Measurements from ENCODE around the gene PSMD2. TPM values are rescaled to one million over a fixed set of nuclear protein-coding genes. Genes with fewer than 3 reads are reported as not detected.

PSMD2 gene
- total and polyA plus RNA-seq, 11 donors: 82.3 to 443 (median 232) TPM

- 59 to 71% (median 61%) methylated on average over 3 of the region's 3 CpGs for WGBS, 4 donors
- Histone ChIP-seq H3K36me3 (peaks cover 0 to 9% (median 6%) of the 10 kb centered on the region in 9 donors), H3K9me3 (no peaks in the 10 kb centered on the region), H3K4me3 (no peak overlapping the region), H3K27ac (no peak overlapping the region), H3K4me1 (peaks cover 0 to 19% (median 12%) of the 10 kb centered on the region in 12 donors), H3K27me3 (no peaks in the 10 kb centered on the region)
- TF ChIP-seq POLR2A (IDR thresholded peaks at IDR 0.05): no peak
- no peak for TF ChIP-seq CTCF (IDR thresholded peaks at IDR 0.05)
- intact Hi-C loops (cut with DNase I): loop anchor here in 5 of 10 donors (5.0 to 10.0 kb wide), 8 partner anchors 48 to 408 kb away; partner anchors contain the start of genes AP2M1 (in 2 of the 5), ABCC5 (in 1 of the 5), ABCF3 (in 1 of the 5) and ALG3 (in 1 of the 5)
- no peak for DNase-seq
- no peak for ATAC-seq
These were observed 3.3 kb upstream of the PSMD2 start for GRCh38 chr3:184295771-184296170.

GRCh38 chr3:184296616-184297015 lies 2.4 kb upstream of the PSMD2 start:
- ATAC-seq: no peak
- 77 to 84% (median 78%) methylated on average over 7 of the region's 7 CpGs for WGBS, 4 donors
- intact Hi-C loops (cut with DNase I): loop anchor here in 5 of 10 donors (5.0 to 10.0 kb wide), 8 partner anchors 49 to 409 kb away; partner anchors contain the start of genes AP2M1 (in 2 of the 5), ABCC5 (in 1 of the 5), ABCF3 (in 1 of the 5) and ALG3 (in 1 of the 5)

GRCh38 chr3:184299488-184300377 lies 692 bp downstream of the PSMD2 start:
- TF ChIP-seq CTCF (IDR thresholded peaks at IDR 0.05) (no peak), POLR2A (IDR thresholded peaks at IDR 0.05) (no peak)
- Histone ChIP-seq H3K9me3 (no peaks in the 10 kb centered on the region), H3K4me3 (peak overlapping the region; percentile 66 to 98 (median 92)), H3K27me3 (no peaks in the 10 kb centered on the region), H3K4me1 (peaks cover 0 to 19% (median 13%) of the 10 kb centered on the region in 12 donors), H3K27ac (peak overlapping the region; percentile 23 to 90 (median 82)), H3K36me3 (peaks cover 5 to 49% (median 46%) of the 10 kb centered on the region in 9 donors)
- 16 to 17% (median 16%) methylated on average over 27 to 29 of the region's 29 CpGs for WGBS, 4 donors
- ATAC-seq: no peak
- DNase-seq: no peak
- intact Hi-C loops (cut with DNase I): loop anchor here in 6 of 10 donors (1.0 to 10.0 kb wide), 12 partner anchors 15 to 412 kb away; partner anchors contain the start of genes ALG3 (in 2 of the 6), AP2M1 (in 2 of the 6), EEF1AKMT4 (in 2 of the 6) and EIF4G1 (in 2 of the 6)

More at GRCh38 chr3:184296616-184297015, 2.4 kb upstream of the PSMD2 start:
- H3K36me3 ChIP-seq: peaks cover 0 to 18% (median 15%) of the 10 kb centered on the region in 9 donors
- H3K4me3 ChIP-seq: no peak overlapping the region
- DNase-seq: no peak
- TF ChIP-seq POLR2A (IDR thresholded peaks at IDR 0.05) (no peak), CTCF (IDR thresholded peaks at IDR 0.05) (no peak)
- H3K4me1 ChIP-seq: peaks cover 0 to 19% (median 13%) of the 10 kb centered on the region in 12 donors
- H3K27me3 ChIP-seq: no peaks in the 10 kb centered on the region
- no peaks in the 10 kb centered on the region for H3K9me3 ChIP-seq
- H3K27ac ChIP-seq: no peak overlapping the region

GRCh38 chr3:184300378-184300720 lies 1.3 kb downstream of the PSMD2 start:
- no peak for ATAC-seq
- WGBS, 4 donors: 75 to 79% (median 76%) methylated on average over 3 of the region's 3 CpGs
- peaks cover 5 to 55% (median 52%) of the 10 kb centered on the region in 9 donors for H3K36me3 ChIP-seq
- intact Hi-C loops (cut with DNase I): loop anchor here in 1 of 10 donors (5.0 kb wide), 1 partner anchor 47 kb away; no protein-coding TSS in a partner anchor
- peak overlapping the region in 1 of 12 donors; percentile 86 for H3K27ac ChIP-seq
- no peak for DNase-seq
- H3K27me3 ChIP-seq: no peaks in the 10 kb centered on the region
- H3K9me3 ChIP-seq: no peaks in the 10 kb centered on the region
- peak overlapping the region in 10 of 12 donors; percentile 66 to 98 (median 94) for H3K4me3 ChIP-seq
- no peak for TF ChIP-seq CTCF (IDR thresholded peaks at IDR 0.05)
- H3K4me1 ChIP-seq: peaks cover 0 to 19% (median 13%) of the 10 kb centered on the region in 12 donors

All from heart left ventricle (tissue), 16 donors.